BJ (cell line): ENCODE measurements around the gene RAB29. TPM values are rescaled to one million over a fixed set of nuclear protein-coding genes. Genes with fewer than 3 reads are reported as not detected.

Experiments
- CTCF ChIA-PET: fragments of 350-600 bp; formaldehyde crosslinking; extraction: SDS; loops from one replicate; lab custom pipeline; 2021; ENCODE audit warnings: antibody characterized with exemption, inconsistent platforms; lab: Yijun Ruan, JAX
- POLR2A ChIA-PET: fragments of 300-600 bp; sonication (Branson Sonifier 250); formaldehyde crosslinking; extraction: SDS; loops from one replicate; lab custom pipeline; 2021; ENCODE audit warnings: antibody characterized with exemption; lab: Charles Lee
- DNase-seq: peaks from one replicate; pipeline ENCODE4 v3.0.0-alpha.2; 2011; ENCODE audit warnings: low read depth
- H3K27me3 ChIP-seq: 2 replicates; pipeline ENCODE4 v1.6.0; 2011; ENCODE audit warnings: low read length; ENCODE audit not compliant: control insufficient read depth, insufficient read depth
- H3K36me3 ChIP-seq: 2 replicates; pipeline ENCODE4 v1.5.1; 2011; ENCODE audit warnings: low read length; ENCODE audit not compliant: control insufficient read depth, insufficient read depth
- H3K4me3 ChIP-seq: 2 replicates; pipeline ENCODE4 v1.5.1; 2011; ENCODE audit warnings: low read depth, mild to moderate bottlenecking, control low read depth, low read length
- CTCF ChIP-seq: IDR thresholded peaks from 2 replicates; pipeline ENCODE4 v1.5.1; 2011; ENCODE audit warnings: low read depth, mild to moderate bottlenecking, control low read depth, inconsistent platforms, low read length, moderate library complexity; ENCODE audit not compliant: insufficient read depth
- polyA plus RNA-seq: library from polyadenylated mRNA; depleted of rRNA; stranded (reverse); fragments of >200 nt; gene quantifications from 2 replicates; pipeline ENCODE4 v1.2.3, GENCODE V29; 2011

RAB29 gene
- polyA plus RNA-seq, 1 experiment, result 12.1 TPM

DNA sequence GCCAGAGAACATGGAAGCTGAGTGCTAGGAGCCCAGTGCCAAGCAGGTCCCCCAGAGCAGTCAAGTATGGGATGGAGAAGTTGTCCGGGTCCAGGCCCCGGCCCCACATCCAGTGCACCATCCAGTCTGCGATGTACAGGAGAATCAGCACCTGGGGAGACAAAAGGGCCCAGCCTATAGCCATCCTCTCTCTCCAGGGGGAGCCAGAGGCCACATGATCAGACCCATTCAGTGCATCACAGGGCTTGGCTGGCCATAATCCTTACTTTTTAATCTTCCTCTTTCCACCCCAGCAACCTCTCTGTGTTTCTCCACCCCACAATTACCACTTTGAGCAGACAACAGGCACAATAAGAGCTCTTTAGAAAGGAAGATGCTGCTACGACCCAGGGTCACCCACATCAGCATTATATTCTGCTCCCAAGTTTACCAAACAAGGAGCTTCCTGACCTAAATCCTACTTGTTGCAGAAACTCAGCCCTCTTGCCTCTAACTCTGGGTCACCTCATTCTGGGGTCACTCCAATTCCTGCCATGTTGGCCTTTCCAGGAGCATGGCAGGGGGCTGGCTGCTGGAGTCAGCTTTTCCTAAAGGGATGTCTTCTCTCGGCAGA is 16.4 kb upstream of the RAB29 start:
- Histone ChIP-seq H3K27me3 (no peaks in the 10 kb centered on the region), H3K4me3 (no peak overlapping the region), H3K36me3 (peaks cover 19% of the 10 kb centered on the region)
- ChIA-PET CTCF (interaction anchor here (0.6 to 5.4 kb wide), 45 partner anchors 8 to 320 kb away, joined by 3 to 172 read pairs (median 4); partner anchors contain the start of genes RAB29, RAB7B and SLC41A1), POLR2A (no interaction called here)
- DNase-seq, result no peak
- TF ChIP-seq CTCF, result peak; percentile 87

GRCh38 chr1:205787287-205787916 is 12.1 kb upstream of the RAB29 start:
- TF ChIP-seq CTCF, result no peak
- ChIA-PET POLR2A (no interaction called here), CTCF (interaction anchor here (0.7 to 2.0 kb wide), 6 partner anchors 12 to 195 kb away, joined by 3 to 18 read pairs (median 5); no protein-coding TSS in a partner anchor)

GRCh38 chr1:205786601-205787000 is 11.3 kb upstream of the RAB29 start:
- POLR2A ChIA-PET, result no interaction called here
- H3K4me3 ChIP-seq, result no peak overlapping the region

More at GRCh38 chr1:205787287-205787916, 12.1 kb upstream of the RAB29 start:
- Histone ChIP-seq H3K36me3 (peaks cover 3% of the 10 kb centered on the region), H3K27me3 (no peaks in the 10 kb centered on the region), H3K4me3 (no peak overlapping the region)
- no peak for DNase-seq

GRCh38 chr1:205785446-205785845 is 10.2 kb upstream of the RAB29 start:
- DNase-seq, result no peak
- POLR2A ChIA-PET, result no interaction called here
- TF ChIP-seq CTCF, result no peak
- H3K36me3 ChIP-seq, result no peaks in the 10 kb centered on the region; the same call in 1 of the 2 replicates
- no peaks in the 10 kb centered on the region for H3K27me3 ChIP-seq
- CTCF ChIA-PET, result interaction anchor here (0.6 to 2.9 kb wide), 2 partner anchors 52 to 192 kb away, joined by 3 to 12 read pairs; no protein-coding TSS in a partner anchor
- no peak overlapping the region for H3K4me3 ChIP-seq

More at GRCh38 chr1:205786601-205787000, 11.3 kb upstream of the RAB29 start:
- Histone ChIP-seq H3K27me3 (no peaks in the 10 kb centered on the region), H3K36me3 (peaks cover 3% of the 10 kb centered on the region)
- TF ChIP-seq CTCF, result no peak
- CTCF ChIA-PET, result interaction anchor here (0.7 to 2.9 kb wide), 3 partner anchors 191 to 683 kb away, joined by 3 to 12 read pairs (median 4); no protein-coding TSS in a partner anchor
- no peak for DNase-seq

DNA sequence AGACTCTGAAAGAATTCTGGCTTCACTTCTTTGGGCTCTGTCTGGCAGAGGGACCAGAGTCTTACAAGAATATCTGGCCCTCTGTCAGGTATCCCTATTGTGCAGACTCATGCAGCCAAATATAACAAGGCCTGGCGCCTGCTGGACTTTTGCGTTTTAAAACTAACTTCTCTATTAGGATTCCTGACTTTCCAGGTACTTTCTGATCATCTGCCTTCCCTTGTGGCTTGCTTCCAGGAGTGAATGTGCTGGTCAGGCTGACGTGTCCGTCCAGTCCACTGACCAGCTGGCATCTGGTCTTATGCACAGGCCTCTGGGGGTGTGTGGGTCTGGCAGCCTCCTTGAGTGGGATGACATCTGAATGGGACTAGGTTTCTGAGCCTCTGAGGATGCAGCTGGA is 8.6 kb upstream of the RAB29 start:
- CTCF ChIA-PET, result no interaction called here
- Histone ChIP-seq H3K27me3 (no peaks in the 10 kb centered on the region), H3K4me3 (no peak overlapping the region), H3K36me3 (no peaks in the 10 kb centered on the region)
- POLR2A ChIA-PET, result no interaction called here
- no peak for DNase-seq
- TF ChIP-seq CTCF, result no peak
